ENCODE data around the gene TSKS.
"Not testable (repeated sequence)": the region's sequence is repeated elsewhere in the genome, so short reads cannot be mapped to it uniquely, and the experiment has no call there.

The TSKS gene

DNA sequence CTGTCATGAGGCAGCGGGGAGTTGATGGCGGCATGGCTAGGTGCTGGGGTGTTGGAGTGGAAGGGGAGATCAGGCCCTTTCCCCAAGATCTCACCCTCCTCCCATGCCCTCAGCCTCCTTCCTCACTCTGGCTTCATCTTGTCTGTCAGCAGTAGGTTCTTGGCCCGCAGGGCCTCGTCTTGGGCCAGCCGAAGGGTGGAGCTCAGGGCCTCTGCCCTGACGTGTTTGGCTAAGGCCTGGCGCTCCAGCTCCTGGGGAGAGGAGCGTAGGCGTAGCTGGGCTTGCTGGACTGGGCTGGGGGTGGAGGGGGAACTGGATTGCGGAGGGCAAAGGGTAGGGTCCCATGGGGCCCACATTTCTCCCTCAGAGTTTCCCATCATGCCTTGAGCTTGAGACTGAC, 23.2 kb downstream of the TSKS start:
- no peak for TF ChIP-seq CTCF (IDR thresholded peaks at IDR 0.05; ENCODE audit: low read depth, low read length, missing control alignments)
- Histone ChIP-seq H3K4me3 (ENCODE audit: low read depth, low read length) (no peak overlapping the region), H3K27me3 (replicated peaks) (no peaks in the 10 kb centered on the region), H3K36me3 (replicated peaks) (no peaks in the 10 kb centered on the region), H3K27ac (no peak overlapping the region)
- no peak for DNase-seq
- in situ Hi-C loops (cut with HindIII; ENCODE audit: low pct_ligation_motif_present, low sequenced_read_pairs), result no loop called here

GRCh38 chr19:49739098-49739497, 24.0 kb downstream of the TSKS start:
- in situ Hi-C loops (cut with HindIII; ENCODE audit: low pct_ligation_motif_present, low sequenced_read_pairs), result no loop called here
- no peak for DNase-seq
- no peak for TF ChIP-seq CTCF (IDR thresholded peaks at IDR 0.05; ENCODE audit: low read depth, low read length, missing control alignments)

DNA sequence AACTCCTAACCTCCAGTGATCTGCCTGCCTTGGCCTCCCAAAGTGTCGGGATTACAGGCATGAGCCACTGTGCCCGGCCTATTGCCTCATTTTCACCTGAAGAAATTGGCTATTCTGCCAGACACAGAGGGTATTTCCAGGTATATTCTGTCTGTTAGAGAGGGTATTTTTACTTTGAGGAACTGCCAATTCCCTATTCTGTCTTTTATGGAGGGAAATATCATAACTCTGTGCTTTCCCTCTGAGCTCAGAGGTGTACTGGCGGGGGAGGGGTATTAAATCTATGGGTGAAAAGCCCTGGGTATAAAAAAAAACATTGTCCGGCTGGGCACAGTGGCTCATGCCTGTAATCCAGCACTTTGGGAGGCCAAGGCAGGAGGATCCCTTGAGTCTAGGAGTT, 24.8 kb downstream of the TSKS start:
- DNase-seq, result no peak
- Histone ChIP-seq H3K4me3 (ENCODE audit: low read depth, low read length) (no peak overlapping the region), H3K36me3 (replicated peaks) (no peaks in the 10 kb centered on the region), H3K27me3 (replicated peaks) (no peaks in the 10 kb centered on the region), H3K27ac (no peak overlapping the region)
- TF ChIP-seq CTCF (IDR thresholded peaks at IDR 0.05; ENCODE audit: low read depth, low read length, missing control alignments), result no peak
- in situ Hi-C loops (cut with HindIII; ENCODE audit: low pct_ligation_motif_present, low sequenced_read_pairs), result no loop called here

More at GRCh38 chr19:49739098-49739497, 24.0 kb downstream of the TSKS start:
- Histone ChIP-seq H3K27ac (no peak overlapping the region), H3K36me3 (replicated peaks) (no peaks in the 10 kb centered on the region), H3K27me3 (replicated peaks) (no peaks in the 10 kb centered on the region), H3K4me3 (ENCODE audit: low read depth, low read length) (no peak overlapping the region)

GRCh38 chr19:49730166-49730565, 32.9 kb downstream of the TSKS start:
- no peak for DNase-seq
- Histone ChIP-seq H3K27me3 (replicated peaks) (no peaks in the 10 kb centered on the region), H3K4me3 (ENCODE audit: low read depth, low read length) (no peak overlapping the region), H3K36me3 (replicated peaks) (no peaks in the 10 kb centered on the region), H3K27ac (no peak overlapping the region)
- in situ Hi-C loops (cut with HindIII; ENCODE audit: low pct_ligation_motif_present, low sequenced_read_pairs), result no loop called here
- TF ChIP-seq CTCF (IDR thresholded peaks at IDR 0.05; ENCODE audit: low read depth, low read length, missing control alignments), result no peak

GRCh38 chr19:49727217-49728030, 35.7 kb downstream of the TSKS start:
- Histone ChIP-seq H3K4me3 (ENCODE audit: low read depth, low read length) (no peak overlapping the region), H3K36me3 (replicated peaks) (no peaks in the 10 kb centered on the region), H3K27me3 (replicated peaks) (no peaks in the 10 kb centered on the region), H3K27ac (no peak overlapping the region)
- no peak for TF ChIP-seq CTCF (IDR thresholded peaks at IDR 0.05; ENCODE audit: low read depth, low read length, missing control alignments)
- in situ Hi-C loops (cut with HindIII; ENCODE audit: low pct_ligation_motif_present, low sequenced_read_pairs), result no loop called here
- no peak for DNase-seq

- H3K36me3 ChIP-seq (replicated peaks); H3K27me3 ChIP-seq (replicated peaks); H3K27ac ChIP-seq; H3K4me3 ChIP-seq (ENCODE audit: low read depth, low read length); in situ Hi-C loops (cut with HindIII; ENCODE audit: low pct_ligation_motif_present, low sequenced_read_pairs); DNase-seq: not testable (repeated sequence)
These were observed 43.7 kb downstream of the TSKS start for GRCh38 chr19:49719420-49719819.

Data from brain microvascular endothelial cell (primary cell).